H1 (cell line): ENCODE results near the gene SLC39A13. TPM values are rescaled to one million over a fixed set of nuclear protein-coding genes. Genes with fewer than 3 reads are reported as not detected.
A peak's percentile ranks its signal among the peaks of the same experiment; 100 is the strongest.

ENCODE experiments used
- CTCF ChIA-PET: fragments of 300-600 bp; sonication (Branson Sonifier 250); formaldehyde crosslinking; loops from one replicate; lab custom pipeline; 2021; ENCODE audit not compliant: partially characterized antibody; lab: Charles Lee
- POLR2A ChIA-PET: fragments of 300-600 bp; sonication (Branson Sonifier 250); formaldehyde crosslinking; loops from one replicate; lab custom pipeline; 2021; ENCODE audit warnings: inconsistent platforms; ENCODE audit not compliant: partially characterized antibody; lab: Charles Lee
- DNase-seq, 2 experiments: peaks; one replicate each; pipeline versions ENCODE4 v3.0.0 to v3.0.0-alpha.2; 2010 to 2022; ENCODE audit warnings: low spot score in 2 of 2, low read depth in 1 of 2, mixed read lengths in 1 of 2
- FAIRE-seq: peaks from 2 replicates; lab custom pipeline; 2011; peaks lifted over from hg19 to GRCh38; lab: Jason Lieb, UNC
- H2AFZ ChIP-seq: 2 replicates; pipeline ENCODE4 v1.8.1; 2012; ENCODE audit warnings: low read length, inconsistent platforms
- H2AK5ac ChIP-seq: 2 replicates; pipeline ENCODE4 v1.6.1; 2013; ENCODE audit warnings: low read depth, low read length
- H2BK120ac ChIP-seq: replicated peaks from 2 replicates; pipeline ENCODE3; 2013; ENCODE audit warnings: low read depth, low read length, inconsistent platforms
- H2BK12ac ChIP-seq: 2 replicates; pipeline ENCODE4 v1.6.1; 2013; ENCODE audit warnings: low read depth, low read length
- H2BK15ac ChIP-seq: 2 replicates; pipeline ENCODE4 v1.6.1; 2013; ENCODE audit warnings: low read length
- H2BK20ac ChIP-seq: 2 replicates; pipeline ENCODE4 v1.6.1; 2013; ENCODE audit warnings: low read length
- H2BK5ac ChIP-seq: 2 replicates; pipeline ENCODE4 v1.6.1; 2013; ENCODE audit warnings: low read depth, low read length
- H3K14ac ChIP-seq: 2 replicates; pipeline ENCODE4 v1.6.1; 2013; ENCODE audit warnings: inconsistent platforms; ENCODE audit not compliant: insufficient read length
- H3K18ac ChIP-seq: 2 replicates; pipeline ENCODE4 v1.6.1; 2013; ENCODE audit warnings: low read length; ENCODE audit errors: extremely low read depth
- H3K23ac ChIP-seq: 2 replicates; pipeline ENCODE4 v1.6.1; 2013; ENCODE audit warnings: inconsistent platforms; ENCODE audit not compliant: insufficient read length
- H3K23me2 ChIP-seq: 2 replicates; pipeline ENCODE4 v1.6.1; 2013; ENCODE audit warnings: low read depth, low read length
- H3K27ac ChIP-seq: 2 replicates; pipeline ENCODE4 v1.6.1; 2011; ENCODE audit warnings: low read depth, low read length, inconsistent platforms
- H3K27me3 ChIP-seq, 4 experiments: replicated peaks in 1 of 4; 1 replicate in 1 of 4; 2 replicates in 3 of 4; pipeline versions ENCODE4 v1.6.1 to v1.8.1; 2011 to 2013; ENCODE audit warnings: low read length in 3 of 4, mild to moderate bottlenecking in 3 of 4, inconsistent platforms in 2 of 4, mixed read lengths in 2 of 4, moderate library complexity in 1 of 4; ENCODE audit not compliant: control insufficient read depth in 3 of 4, insufficient read depth in 3 of 4; ENCODE audit errors: extremely low read depth in 1 of 4
- H3K36me3 ChIP-seq, 4 experiments: 2 replicates each; pipeline versions ENCODE4 v1.6.1 to v1.8.1; 2011 to 2013; ENCODE audit warnings: mild to moderate bottlenecking in 4 of 4, low read length in 3 of 4, moderate library complexity in 2 of 4, control low read depth in 1 of 4, inconsistent platforms in 1 of 4; ENCODE audit not compliant: insufficient read depth in 4 of 4, control insufficient read depth in 2 of 4
- H3K4ac ChIP-seq: replicated peaks from 2 replicates; pipeline ENCODE3; 2013; ENCODE audit warnings: low read length, low read depth, mixed read lengths, inconsistent platforms; ENCODE audit not compliant: insufficient read length
- H3K4me1 ChIP-seq, 4 experiments: replicated peaks in 1 of 4; 1 replicate in 1 of 4; 2 replicates in 3 of 4; pipeline versions ENCODE4 v1.6.1 to v1.8.1; 2011 to 2013; ENCODE audit warnings: low read length in 3 of 4, inconsistent platforms in 2 of 4, mixed read lengths in 1 of 4; ENCODE audit not compliant: insufficient read depth in 4 of 4, control insufficient read depth in 3 of 4
- H3K4me2 ChIP-seq, 2 experiments: 2 replicates each; pipeline versions ENCODE4 v1.6.1 to v1.8.1; 2011 to 2013; ENCODE audit warnings: low read depth in 2 of 2, low read length in 2 of 2, control low read depth in 1 of 2, inconsistent platforms in 1 of 2, mild to moderate bottlenecking in 1 of 2; ENCODE audit not compliant: insufficient read depth in 1 of 2
- H3K4me3 ChIP-seq, 4 experiments: fragments of 200-600, 300-600 bp in 1 of 4; sonication (generic), shearing (Covaris generic), sonication (Bioruptor Twin) in 1 of 4; 2 replicates each; pipeline versions ENCODE4 v1.5.1 to v1.8.1; 2011 to 2016; ENCODE audit warnings: low read length in 4 of 4, low read depth in 3 of 4, control low read depth in 2 of 4, inconsistent platforms in 2 of 4, mild to moderate bottlenecking in 2 of 4, mixed read lengths in 1 of 4, moderate library complexity in 1 of 4; ENCODE audit not compliant: insufficient read depth in 2 of 4; ENCODE audit errors: extremely low read depth in 1 of 4
- H3K56ac ChIP-seq: replicated peaks from 2 replicates; pipeline ENCODE3; 2013; ENCODE audit warnings: low read depth, mild to moderate bottlenecking, mixed read lengths, low read length, inconsistent platforms; ENCODE audit not compliant: insufficient read length
- H3K79me1 ChIP-seq: 2 replicates; pipeline ENCODE4 v1.6.1; 2013; ENCODE audit warnings: low read depth, low read length, control low read depth
- H3K79me2 ChIP-seq, 2 experiments: 2 replicates each; pipeline versions ENCODE4 v1.6.1 to v1.8.1; 2012 to 2013; ENCODE audit warnings: low read length in 2 of 2, mild to moderate bottlenecking in 2 of 2, inconsistent platforms in 1 of 2; ENCODE audit not compliant: insufficient read depth in 2 of 2, control insufficient read depth in 1 of 2
- H3K9ac ChIP-seq, 4 experiments: replicated peaks in 1 of 4; 1 replicate in 1 of 4; 2 replicates in 3 of 4; pipeline versions ENCODE4 v1.6.1 to v1.8.1; 2011 to 2013; ENCODE audit warnings: low read depth in 3 of 4, low read length in 3 of 4, control low read depth in 2 of 4, mild to moderate bottlenecking in 2 of 4, moderate library complexity in 2 of 4, inconsistent platforms in 1 of 4; ENCODE audit errors: extremely low read depth in 1 of 4
- H3K9me3 ChIP-seq, 2 experiments: 2 replicates each; pipeline versions ENCODE4 v1.6.1 to v1.8.1; 2012 to 2013; ENCODE audit warnings: mild to moderate bottlenecking in 2 of 2, moderate library complexity in 2 of 2, control low read depth in 1 of 2, inconsistent platforms in 1 of 2, low read depth in 1 of 2, low read length in 1 of 2, mixed read lengths in 1 of 2; ENCODE audit not compliant: insufficient read depth in 2 of 2
- H4K20me1 ChIP-seq, 2 experiments: replicated peaks in 1 of 2; 2 replicates each; pipeline versions ENCODE3 to v1.8.1; 2011 to 2013; ENCODE audit warnings: inconsistent platforms in 2 of 2, low read length in 2 of 2, mild to moderate bottlenecking in 1 of 2; ENCODE audit not compliant: insufficient read depth in 2 of 2, control insufficient read depth in 1 of 2
- H4K5ac ChIP-seq: 2 replicates; pipeline ENCODE4 v1.6.1; 2013; ENCODE audit warnings: low read length, low read depth, mixed read lengths, inconsistent platforms; ENCODE audit not compliant: insufficient read length
- H4K8ac ChIP-seq: 2 replicates; pipeline ENCODE4 v1.8.0; 2013; ENCODE audit warnings: mild to moderate bottlenecking, moderate library complexity, low read length, inconsistent platforms; ENCODE audit not compliant: insufficient read depth; ENCODE audit errors: extremely low read depth
- H4K91ac ChIP-seq: replicated peaks from 2 replicates; pipeline ENCODE3; 2013; ENCODE audit warnings: low read length, mixed read lengths, inconsistent platforms; ENCODE audit not compliant: insufficient read length
- ASH2L ChIP-seq: fragments of 200-600, 300-600 bp; sonication (generic); IDR thresholded peaks from one replicate; pipeline ENCODE4 v1.7.1; 2017; ENCODE audit warnings: low read length
- CHD2 ChIP-seq: IDR thresholded peaks from 2 replicates; pipeline ENCODE4 v1.6.1; 2012; ENCODE audit warnings: low read length, improper control_type of control experiment
- CTBP2 ChIP-seq: IDR thresholded peaks from 2 replicates; pipeline ENCODE4 v1.7.0; 2011; ENCODE audit warnings: borderline replicate concordance, mild to moderate bottlenecking, moderate library complexity, mixed read lengths, low read length; ENCODE audit not compliant: insufficient read depth, insufficient read length
- GABPA ChIP-seq: IDR thresholded peaks from 2 replicates; pipeline ENCODE4 v1.6.1; 2011; ENCODE audit warnings: mild to moderate bottlenecking, low read length, moderate library complexity, borderline replicate concordance; ENCODE audit not compliant: insufficient read depth
- GTF2F1 ChIP-seq: IDR thresholded peaks from 2 replicates; pipeline ENCODE4 v1.6.1; 2012; ENCODE audit warnings: low read depth, low read length, improper control_type of control experiment, borderline replicate concordance
- HDAC6 ChIP-seq: IDR thresholded peaks from one replicate; pipeline ENCODE4 v1.7.1; 2012; ENCODE audit warnings: low read depth, mild to moderate bottlenecking, inconsistent platforms, low read length, moderate library complexity
- POU5F1 ChIP-seq: IDR thresholded peaks from 2 replicates; pipeline ENCODE4 v1.6.1; 2011; ENCODE audit warnings: low read depth, mild to moderate bottlenecking, low read length, moderate library complexity
- RBBP5 ChIP-seq: IDR thresholded peaks from 2 replicates; pipeline ENCODE4 v1.7.1; 2012; ENCODE audit warnings: low read depth, mild to moderate bottlenecking, inconsistent platforms, low read length, moderate library complexity, borderline replicate concordance
- TCF12 ChIP-seq: IDR thresholded peaks from 2 replicates; pipeline ENCODE4 v1.6.1; 2011; ENCODE audit warnings: low read depth, mild to moderate bottlenecking, low read length
- YY1 ChIP-seq: IDR thresholded peaks from 2 replicates; pipeline ENCODE4 v1.6.1; 2011; ENCODE audit warnings: low read depth, mild to moderate bottlenecking, low read length
- polyA plus RNA-seq, 7 experiments: library from polyadenylated mRNA; depleted of rRNA in 3 of 7; stranded (reverse) in 5 of 7; unstranded in 2 of 7; fragments of >200 nt in 5 of 7; fragments of 200-250 nt in 2 of 7; gene quantifications; 1 replicate in 5 of 7; 2 replicates in 1 of 7; 4 replicates in 1 of 7; pipeline versions ENCODE4 v1.2.1 to v1.2.3, GENCODE V29; 2011 to 2013; ENCODE audit warnings: missing spikeins in 2 of 7, mixed read lengths in 2 of 7
- total RNA-seq: library from RNA; stranded (reverse); fragmentation: NEBNext Ultra II Directional; extraction: Animal tissue kit (Norgen Biotek cat#: 25700); gene quantifications from 2 replicates; pipeline ENCODE4 v1.2.1, GENCODE V29; 2021
- TF ChIP-seq, protein P1 (sequence below): IDR thresholded peaks from 2 replicates; pipeline ENCODE4 v1.6.1; 2011; ENCODE audit warnings: low read length, improper control_type of control experiment

SLC39A13 gene
- total and polyA plus RNA-seq, 2 of the 8 experiments (the other 6 are each of a cell fraction or from before 2014, with no cell fraction given): 23.2 to 30.0 TPM

DNA sequence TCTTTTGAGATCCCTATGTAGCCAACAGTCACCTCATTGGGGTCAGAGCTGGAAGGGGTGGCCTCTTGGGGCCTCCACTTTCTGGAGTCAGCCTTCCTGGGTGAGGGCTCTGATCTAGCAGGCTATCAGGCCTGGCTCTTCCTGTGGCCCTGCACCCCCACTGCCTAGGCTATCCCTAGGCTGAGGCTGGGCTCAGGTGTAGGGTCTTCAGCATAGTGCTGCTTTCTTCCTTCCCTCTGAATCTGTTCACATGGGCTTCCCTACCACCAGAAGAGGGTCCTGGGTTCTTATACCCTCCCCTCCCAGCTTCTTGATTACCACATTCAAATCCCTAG lies 29.6 kb upstream of the SLC39A13 start:
- no peak overlapping the region; a peak in 2 of 7 replicates for H3K9ac ChIP-seq
- no peak overlapping the region for H3K4me2 ChIP-seq
- ChIA-PET POLR2A (interaction anchor here (0.8 to 1.4 kb wide), 3 partner anchors 24 to 39 kb away, joined by 3 to 4 read pairs (median 4); no protein-coding TSS in a partner anchor), CTCF (interaction anchor here (1.0 to 2.9 kb wide), 3 partner anchors 10 to 54 kb away, joined by 3 to 8 read pairs (median 4); no protein-coding TSS in a partner anchor)
- no peak overlapping the region for H3K4ac ChIP-seq
- H3K18ac ChIP-seq: no peak overlapping the region
- H3K27me3 ChIP-seq: no peaks in the 10 kb centered on the region
- no peak overlapping the region for H2BK120ac ChIP-seq
- no peaks in the 10 kb centered on the region for H3K79me2 ChIP-seq
- H3K23ac ChIP-seq: no peak overlapping the region
- 0 out of 2 replicates have a peak overlapping the region, but pooled peaks have one; percentile 60 for H2BK12ac ChIP-seq
- no peak overlapping the region for H3K14ac ChIP-seq
- H3K4me1 ChIP-seq: peaks cover 0 to 5% (median 2%) of the 10 kb centered on the region in 4 experiments; a peak in 5 of 7 replicates
- no peak overlapping the region for H4K5ac ChIP-seq
- TF ChIP-seq YY1 (no peak), ASH2L (no peak), GTF2F1 (no peak), GABPA (no peak), CTBP2 (no peak), TCF12 (no peak), HDAC6 (no peak), CHD2 (no peak), POU5F1 (no peak), RBBP5 (no peak)
- TF ChIP-seq, protein P1, sequence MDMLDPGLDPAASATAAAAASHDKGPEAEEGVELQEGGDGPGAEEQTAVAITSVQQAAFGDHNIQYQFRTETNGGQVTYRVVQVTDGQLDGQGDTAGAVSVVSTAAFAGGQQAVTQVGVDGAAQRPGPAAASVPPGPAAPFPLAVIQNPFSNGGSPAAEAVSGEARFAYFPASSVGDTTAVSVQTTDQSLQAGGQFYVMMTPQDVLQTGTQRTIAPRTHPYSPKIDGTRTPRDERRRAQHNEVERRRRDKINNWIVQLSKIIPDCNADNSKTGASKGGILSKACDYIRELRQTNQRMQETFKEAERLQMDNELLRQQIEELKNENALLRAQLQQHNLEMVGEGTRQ: no peak
- TF ChIP-seq, all 59 proteins: peak for 0
- H2BK20ac ChIP-seq: no peak overlapping the region
- no peaks in the 10 kb centered on the region for H3K9me3 ChIP-seq
- DNase-seq (no peak), FAIRE-seq (no peak)
- 0 out of 2 replicates have a peak overlapping the region, but pooled peaks have one; percentile 81 for H2BK15ac ChIP-seq
- H2AK5ac ChIP-seq: no peak overlapping the region
- no peaks in the 10 kb centered on the region for H3K36me3 ChIP-seq
- no peaks in the 10 kb centered on the region for H3K79me1 ChIP-seq
- H4K8ac ChIP-seq: peak overlapping the region; percentile 83; the same call in 1 of the 2 replicates
- H4K91ac ChIP-seq: no peak overlapping the region
- H3K23me2 ChIP-seq: peaks cover 9% of the 10 kb centered on the region; the same call in 1 of the 2 replicates
- H3K4me3 ChIP-seq: no peak overlapping the region
- H3K27ac ChIP-seq: no peak overlapping the region
- peaks cover 0 to 2% of the 10 kb centered on the region in 2 experiments for H4K20me1 ChIP-seq
- H3K56ac ChIP-seq: no peak overlapping the region
- H2AFZ ChIP-seq: peak overlapping the region; percentile 54; the same call in 1 of the 2 replicates
- H2BK5ac ChIP-seq: no peak overlapping the region
